ENCODE data around the gene SLC44A4.

- peak in 2 of 7 experiments; percentile 8 to 10 for TF ChIP-seq CTCF (IDR thresholded peaks at IDR 0.05)
- peak; percentile 99 to 100 (median 100) for TF ChIP-seq POLR2A (IDR thresholded peaks at IDR 0.05)
Measured at GRCh38 chr6:31815025-31815838, 63.6 kb downstream of the SLC44A4 start, which contains the start of the genes HSPA1A and HSPA1L.
